Hepatic stellate cell (primary cell): Measurements from ENCODE around the gene CLNK.

Experiments used
- DNase-seq: peaks from one replicate; pipeline ENCODE4 v3.0.0; 2011; ENCODE audit warnings: low spot score

The CLNK gene, protein sequence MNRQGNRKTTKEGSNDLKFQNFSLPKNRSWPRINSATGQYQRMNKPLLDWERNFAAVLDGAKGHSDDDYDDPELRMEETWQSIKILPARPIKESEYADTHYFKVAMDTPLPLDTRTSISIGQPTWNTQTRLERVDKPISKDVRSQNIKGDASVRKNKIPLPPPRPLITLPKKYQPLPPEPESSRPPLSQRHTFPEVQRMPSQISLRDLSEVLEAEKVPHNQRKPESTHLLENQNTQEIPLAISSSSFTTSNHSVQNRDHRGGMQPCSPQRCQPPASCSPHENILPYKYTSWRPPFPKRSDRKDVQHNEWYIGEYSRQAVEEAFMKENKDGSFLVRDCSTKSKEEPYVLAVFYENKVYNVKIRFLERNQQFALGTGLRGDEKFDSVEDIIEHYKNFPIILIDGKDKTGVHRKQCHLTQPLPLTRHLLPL

DNA sequence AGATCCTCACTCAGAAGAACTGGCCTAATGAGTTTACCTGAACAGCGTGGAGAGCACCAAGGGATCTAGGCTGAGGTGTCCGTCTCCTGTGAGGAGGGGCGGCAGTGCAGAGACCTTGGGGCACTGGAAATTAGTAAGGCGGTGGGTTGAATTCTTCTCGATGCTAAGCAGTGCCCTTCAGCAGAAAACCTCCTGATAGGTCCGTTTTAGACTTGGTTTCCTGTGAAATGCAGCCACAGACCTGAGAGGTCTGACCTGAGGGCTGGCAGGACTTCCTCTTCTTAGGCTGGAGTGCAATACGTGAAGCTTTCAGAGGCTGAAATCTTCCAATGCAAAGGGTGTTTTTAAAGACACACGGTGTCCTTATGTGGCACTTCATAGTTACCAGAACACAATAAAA is at the start of gene CLNK:
Gene CLNK, minus strand, starts transcription at position 138 of the 400 bp plus-strand sequence. CDS start 16,899 bp downstream, outside the sequence.
- DNase-seq: no peak

DNA sequence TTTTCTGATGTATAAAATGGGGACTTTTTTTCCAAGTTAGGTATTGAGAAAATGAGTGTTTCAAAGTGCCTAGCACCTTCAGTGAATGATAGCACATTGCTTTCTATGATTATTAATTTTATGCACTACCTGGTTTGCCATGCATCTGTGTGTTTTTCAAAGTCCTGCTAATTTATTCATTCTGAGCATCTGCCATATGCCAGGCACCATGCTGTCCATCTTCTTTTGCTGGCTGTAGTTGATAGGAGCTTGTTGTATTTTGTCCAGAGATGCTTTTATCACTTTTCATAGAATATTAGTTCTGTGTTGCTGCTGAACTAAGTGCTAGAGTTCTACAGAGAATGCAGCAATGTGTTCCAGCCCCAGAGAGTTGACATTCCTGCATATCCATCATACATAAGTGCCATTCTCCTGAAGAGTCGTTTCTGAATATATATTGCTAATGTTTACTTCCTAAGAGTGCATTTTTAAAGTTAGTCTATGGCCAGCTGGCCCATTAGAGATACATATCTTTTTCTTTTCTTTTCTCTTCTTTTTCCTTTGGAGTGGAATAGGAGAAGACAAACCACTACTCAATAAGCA is 49.0 kb upstream of the CLNK start:
- no peak for DNase-seq

DNA sequence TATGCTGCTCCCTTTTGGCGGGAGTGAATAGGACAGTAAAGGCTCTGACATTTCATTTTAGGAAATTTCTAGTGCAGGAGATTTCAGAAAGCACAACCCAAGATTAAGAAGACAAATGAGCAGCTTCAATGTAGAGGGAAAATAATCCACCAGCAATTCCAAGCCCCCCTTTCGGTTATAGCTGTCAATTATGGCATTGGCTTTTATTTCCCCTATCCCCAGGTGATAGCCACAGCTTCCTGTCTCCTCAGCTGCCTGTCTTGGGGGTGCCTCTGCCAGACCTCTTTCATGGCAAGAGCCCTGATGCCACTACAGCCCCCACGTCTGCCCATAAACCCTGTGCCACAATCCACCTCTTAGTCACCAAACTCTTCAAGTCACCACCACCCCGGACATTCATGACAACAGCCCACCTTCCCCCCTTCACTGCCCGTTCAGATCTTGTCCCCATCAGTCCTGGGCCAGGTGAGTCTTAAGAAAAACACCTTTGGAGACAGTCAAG is 48.4 kb upstream of the CLNK start:
- DNase-seq: no peak

DNA sequence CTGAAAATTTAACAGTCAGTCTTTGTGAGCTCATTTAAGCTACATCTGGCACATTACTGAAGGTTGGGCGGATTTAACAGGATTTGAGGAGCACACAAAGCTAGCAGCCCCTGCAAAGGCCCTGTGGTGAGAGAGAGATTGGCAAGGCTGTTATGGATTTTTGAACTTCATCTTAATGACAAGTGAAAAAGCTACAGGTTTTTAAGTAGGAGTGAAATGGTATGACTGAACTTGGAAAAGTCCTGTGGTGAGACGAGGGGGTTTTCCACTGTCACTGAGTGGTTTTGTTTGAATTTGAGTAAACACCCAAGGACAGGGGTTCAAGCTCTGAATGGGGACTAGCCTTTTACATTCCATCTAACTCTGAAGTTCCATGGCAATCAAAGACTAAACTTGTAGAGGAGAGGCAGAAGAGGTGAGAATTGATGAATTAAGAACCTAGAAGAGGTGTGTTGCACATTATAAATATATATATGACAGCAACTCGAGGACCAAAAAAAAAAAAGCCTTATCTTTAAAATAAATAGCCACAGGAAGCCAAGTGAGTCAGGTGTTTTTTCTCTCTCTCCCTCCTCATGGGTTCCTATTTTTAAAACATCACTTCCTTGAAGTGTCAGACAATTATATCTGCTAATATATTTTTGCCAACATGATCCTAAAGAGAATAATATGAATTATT is 47.8 kb upstream of the CLNK start:
- no peak for DNase-seq

DNA sequence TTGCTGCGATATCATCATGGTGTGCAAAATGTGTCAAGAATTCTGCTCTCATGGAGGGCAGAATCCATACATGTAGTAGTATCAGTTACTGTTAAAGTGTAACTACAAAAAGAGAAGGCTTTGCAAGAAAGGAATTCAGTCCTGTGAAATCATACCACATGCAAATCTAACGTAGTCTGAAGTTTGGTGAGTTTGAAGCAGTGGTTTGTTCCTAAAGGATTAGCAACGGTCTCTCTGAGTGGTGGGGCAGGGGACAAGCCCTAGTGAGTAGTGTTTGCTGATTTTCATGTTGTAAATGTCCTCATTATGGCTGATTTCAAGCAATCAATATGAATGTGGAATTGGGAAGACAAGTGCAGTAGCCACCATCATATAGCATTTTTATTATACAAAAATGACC is 47.1 kb upstream of the CLNK start:
- DNase-seq: no peak

DNA sequence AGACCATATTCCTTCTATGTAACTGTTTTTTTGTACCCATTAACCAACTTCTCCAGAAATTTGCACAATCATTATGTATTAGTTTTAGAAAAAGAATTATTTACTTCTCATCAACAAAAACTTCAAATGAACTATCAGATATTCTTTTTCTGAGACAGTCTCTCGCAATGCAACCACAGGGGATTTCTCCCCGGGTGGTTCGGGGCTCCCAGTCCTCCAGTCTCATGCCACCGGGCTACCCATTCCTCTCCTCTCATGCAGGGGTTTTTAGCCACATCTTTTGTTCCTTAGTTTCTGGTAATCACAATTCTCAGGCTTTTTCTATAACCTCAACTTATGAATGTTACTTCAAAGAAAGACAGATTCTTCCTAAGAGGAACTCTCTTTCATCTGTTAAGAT is 46.6 kb upstream of the CLNK start:
- no peak for DNase-seq

DNA sequence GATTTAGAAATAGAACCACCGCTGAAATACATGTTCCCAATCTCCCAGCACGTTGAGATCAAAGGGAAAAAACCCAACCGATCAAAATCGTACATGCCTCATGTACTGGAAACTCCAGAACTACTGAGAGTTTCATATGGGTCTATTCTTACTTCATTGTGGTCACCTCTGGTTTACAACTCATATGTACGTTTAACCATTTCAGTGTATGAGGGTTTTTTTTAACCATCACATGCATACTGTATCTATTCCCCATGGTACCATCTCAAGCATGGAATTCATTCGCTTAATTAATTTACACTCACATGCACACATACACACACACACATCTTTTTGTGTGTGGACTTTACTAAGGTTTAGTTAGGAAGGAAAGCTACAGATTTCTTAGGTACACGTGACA is 46.0 kb upstream of the CLNK start:
- no peak for DNase-seq

DNA sequence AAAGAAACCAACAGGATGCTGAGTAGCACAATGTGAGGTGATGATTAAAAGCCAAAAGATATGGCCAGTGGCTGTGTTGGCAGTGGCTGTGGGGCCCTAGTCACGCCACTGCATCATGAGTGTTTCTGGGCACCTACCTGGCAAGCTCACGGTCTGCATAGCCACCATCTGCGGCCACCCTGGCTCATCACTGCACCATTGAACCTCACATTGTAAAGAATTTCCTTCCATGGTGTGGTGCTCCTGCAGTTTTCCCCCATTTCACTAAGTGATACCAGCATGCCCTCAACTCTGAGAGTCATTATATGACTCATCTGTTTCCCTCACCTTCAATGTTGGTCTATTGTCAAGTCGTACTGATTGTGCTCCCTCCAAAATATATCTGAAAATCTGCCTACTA is 45.5 kb upstream of the CLNK start:
- DNase-seq: no peak

DNA sequence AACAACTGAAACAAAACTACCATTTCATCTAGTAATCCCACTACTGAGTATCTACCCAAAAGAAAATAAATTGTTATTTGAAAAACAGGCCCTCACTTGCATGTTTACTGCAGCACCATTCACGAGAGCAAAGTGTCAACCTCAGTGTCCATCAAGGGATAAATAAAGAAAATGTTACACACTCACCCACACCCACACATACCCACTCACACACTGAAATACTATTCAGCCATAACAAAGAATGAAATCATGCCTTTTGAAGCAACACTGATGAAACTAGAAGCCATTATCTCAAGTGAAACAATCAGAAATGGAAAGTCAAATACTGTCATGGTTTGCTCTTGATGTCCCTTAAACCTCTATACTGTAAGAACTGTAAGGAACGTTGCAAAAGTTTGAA is 44.8 kb upstream of the CLNK start:
- no peak for DNase-seq

DNA sequence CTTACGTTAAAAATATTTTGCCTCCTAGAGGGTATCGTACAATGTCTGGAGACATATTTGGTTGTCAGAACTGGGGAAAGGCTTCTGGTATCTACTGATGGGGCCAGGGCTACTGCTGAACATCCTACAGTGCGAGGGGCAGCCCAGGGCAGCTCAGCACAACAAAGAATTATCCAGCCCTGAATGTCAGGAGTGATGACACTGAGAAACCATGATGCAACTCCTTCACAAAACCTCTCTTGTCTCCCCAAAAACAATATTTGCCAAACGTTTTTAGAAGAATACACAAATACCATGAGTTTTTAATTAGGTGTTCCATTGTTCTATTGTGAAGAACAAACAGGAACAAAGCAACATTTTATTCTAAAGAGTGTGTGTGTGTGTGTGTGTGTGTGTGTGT is 43.4 kb upstream of the CLNK start:
- DNase-seq: no peak

DNA sequence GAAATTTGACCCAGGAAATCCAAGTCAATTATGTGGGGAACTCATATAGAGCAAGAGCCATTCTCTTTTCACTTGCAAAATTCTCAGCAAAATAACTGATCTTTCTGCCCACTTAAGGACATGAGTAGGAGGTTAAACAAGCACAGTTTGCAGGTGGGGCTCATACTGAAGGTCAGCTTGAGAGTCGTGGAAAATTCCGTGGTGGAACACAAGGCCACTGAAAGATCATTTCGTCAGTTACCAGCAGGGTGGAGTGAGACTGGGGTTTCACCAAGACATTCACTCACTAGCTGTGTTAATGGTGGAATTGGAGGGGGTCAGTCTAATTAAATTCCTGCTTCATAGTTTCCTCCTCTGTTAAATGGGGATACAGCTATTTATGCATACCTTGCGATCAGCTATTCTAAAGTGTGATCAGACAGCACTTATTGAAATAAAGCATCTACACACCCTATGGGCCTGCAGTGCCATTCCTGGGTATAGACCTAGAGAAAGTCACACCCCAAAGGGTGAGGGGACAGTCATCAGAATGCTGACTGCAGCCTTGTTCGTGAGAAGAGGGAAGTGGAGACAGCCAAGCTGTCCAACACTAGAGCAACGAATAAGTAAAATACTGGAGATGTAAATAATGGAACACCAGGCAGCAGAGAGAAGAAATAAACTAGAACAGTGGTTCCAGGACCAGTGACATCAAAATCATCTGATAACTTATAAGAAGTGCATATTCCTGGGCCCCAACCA is 42.7 kb upstream of the CLNK start:
- DNase-seq: no peak

DNA sequence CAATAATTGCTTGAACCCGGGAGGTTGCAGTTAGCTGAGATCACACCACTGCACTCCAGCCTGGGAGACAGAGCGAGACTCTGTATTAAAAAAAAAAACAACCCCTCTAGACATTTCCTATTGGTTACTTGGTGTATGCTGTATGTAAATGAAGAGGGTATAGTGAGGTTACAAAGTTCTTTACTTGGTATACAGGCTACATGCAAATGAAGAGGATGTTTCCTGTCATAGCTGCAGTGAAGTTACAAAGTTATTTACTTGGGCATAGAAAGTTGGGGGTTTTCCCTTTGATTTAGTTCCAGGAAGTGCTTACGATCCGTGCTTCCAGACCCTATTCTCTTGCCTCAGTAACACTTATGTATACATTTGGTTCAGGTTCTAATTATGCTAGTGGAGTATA is 38.4 kb upstream of the CLNK start:
- DNase-seq: no peak

DNA sequence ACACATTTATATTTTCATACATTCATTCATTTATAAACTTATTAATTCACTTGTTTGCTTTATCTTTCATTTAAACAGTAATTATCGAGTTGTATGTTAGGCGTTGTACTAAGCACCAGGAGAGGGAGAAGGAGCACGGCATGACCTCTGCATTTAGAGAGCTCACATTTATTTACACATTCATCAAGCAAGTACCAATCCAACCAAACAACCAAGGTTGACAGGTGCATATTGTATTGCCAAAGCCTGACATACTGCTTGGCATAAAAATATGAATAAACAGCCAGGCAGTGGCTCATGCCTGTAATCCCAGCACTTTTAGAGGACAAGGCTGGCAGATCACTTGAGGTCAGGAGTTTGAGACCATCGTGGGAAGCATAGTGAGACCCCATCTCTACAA is 37.0 kb upstream of the CLNK start:
- no peak for DNase-seq

DNA sequence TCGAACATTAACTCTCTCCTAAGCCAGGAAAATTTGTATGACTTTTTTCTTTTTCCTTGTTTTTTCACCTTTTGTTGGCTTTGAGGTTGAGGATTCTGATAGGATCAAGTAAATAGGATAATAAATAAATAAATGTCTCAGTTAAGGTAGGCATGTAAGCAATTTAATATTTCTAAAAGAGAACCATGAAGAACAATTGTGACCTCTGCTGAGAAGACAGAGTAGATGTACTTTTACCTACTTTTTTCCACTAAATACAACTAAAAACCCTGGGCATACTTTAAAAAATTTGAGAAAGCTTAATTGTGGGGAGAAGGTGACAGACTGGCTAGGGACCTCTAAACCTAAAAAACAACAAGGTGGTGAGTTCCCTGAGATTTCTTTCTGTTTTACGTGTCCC is 31.6 kb upstream of the CLNK start:
- no peak for DNase-seq

DNA sequence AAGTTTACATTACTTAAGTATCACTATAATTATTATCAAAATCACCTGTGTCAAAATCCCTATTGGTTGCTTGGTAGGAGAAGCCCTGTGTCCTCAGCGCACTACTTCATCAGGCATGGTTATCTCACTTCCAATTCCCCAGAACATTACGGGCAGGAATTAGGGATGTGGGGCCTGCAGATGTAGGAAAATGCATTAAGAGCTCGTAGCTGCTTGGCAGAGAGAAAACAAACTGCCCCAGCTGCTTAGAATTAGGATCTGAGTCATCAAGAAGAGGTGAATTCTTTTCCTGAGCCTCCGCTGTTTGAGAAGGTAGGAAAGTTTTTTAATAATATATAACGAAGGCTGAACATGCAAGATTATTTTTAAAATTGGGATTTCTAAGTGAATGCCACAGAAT is 31.1 kb upstream of the CLNK start:
- no peak for DNase-seq

DNA sequence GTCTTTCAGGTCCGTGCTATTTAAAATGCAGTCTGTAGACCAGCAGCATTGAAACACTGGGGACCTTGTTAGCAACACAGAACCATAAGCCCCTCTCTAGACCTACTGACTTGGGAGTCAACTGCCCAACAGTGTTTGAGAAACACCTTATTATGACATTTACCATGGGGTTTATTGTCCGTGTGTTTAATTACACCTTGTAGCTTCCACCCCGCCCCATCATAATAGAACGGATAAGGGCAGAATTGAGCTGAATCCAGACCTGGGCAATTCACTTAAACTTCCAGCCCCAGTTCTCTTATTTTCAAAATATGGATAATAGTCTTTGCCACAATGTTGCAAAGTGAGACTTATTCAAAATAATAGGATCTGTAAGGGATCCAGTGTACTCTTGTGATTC is 30.6 kb upstream of the CLNK start:
- DNase-seq: no peak

DNA sequence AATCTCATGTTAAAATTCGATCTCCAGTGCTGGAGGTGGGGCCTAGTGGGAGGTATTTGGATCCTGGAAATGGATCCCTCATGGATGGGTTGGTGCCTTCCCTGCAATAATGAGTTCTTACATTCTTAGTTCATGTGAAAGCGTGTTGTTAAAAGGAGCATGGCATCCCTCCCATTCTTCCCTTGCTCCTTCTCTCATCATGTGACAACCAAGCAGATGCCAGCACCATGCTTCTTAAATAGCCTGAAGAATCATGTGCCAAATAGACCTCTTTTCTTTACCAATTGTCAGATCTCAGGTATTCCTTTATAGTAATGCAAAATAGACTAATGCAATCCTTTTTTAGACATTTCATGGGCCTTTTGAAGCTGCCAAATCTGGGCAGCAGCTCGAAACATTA is 29.0 kb upstream of the CLNK start:
- DNase-seq: no peak

DNA sequence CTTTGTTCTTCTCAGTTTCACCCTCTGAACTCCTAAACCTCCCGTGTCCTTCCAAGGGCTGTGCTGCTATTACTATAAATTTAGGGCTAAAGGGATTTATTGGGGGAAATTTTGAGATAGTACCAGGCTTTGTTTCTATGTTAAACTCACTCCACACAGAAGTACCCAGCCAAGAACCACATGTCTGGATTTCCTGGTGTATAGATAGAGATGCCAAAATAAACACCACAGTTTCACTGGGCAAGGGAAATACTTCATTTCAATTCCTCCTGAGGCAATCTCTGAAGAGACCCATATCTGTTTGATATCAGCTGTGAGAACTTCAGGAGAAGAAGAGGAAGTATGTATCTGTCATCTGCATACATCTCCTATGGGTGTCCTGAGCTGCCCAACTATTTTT is 21.7 kb upstream of the CLNK start:
- no peak for DNase-seq

DNA sequence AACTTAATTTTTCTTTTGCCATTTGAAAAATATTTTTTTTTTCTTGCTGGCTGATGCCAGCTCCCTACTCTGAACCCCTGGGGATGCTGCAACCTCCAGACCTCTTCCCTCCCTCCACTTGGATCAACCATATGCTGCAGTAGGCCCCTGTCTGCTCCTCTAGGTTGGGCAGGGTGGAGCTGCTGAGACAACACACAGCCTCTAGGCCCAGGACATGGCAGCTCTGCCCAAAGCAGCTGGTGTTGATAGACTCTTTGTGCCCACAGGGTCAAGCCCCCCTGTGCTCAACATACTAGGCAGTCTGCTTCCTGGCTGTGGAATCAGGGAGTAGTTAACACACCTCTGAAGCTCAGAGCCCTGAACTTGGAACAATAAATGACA is 19.9 kb upstream of the CLNK start:
- DNase-seq: no peak

DNA sequence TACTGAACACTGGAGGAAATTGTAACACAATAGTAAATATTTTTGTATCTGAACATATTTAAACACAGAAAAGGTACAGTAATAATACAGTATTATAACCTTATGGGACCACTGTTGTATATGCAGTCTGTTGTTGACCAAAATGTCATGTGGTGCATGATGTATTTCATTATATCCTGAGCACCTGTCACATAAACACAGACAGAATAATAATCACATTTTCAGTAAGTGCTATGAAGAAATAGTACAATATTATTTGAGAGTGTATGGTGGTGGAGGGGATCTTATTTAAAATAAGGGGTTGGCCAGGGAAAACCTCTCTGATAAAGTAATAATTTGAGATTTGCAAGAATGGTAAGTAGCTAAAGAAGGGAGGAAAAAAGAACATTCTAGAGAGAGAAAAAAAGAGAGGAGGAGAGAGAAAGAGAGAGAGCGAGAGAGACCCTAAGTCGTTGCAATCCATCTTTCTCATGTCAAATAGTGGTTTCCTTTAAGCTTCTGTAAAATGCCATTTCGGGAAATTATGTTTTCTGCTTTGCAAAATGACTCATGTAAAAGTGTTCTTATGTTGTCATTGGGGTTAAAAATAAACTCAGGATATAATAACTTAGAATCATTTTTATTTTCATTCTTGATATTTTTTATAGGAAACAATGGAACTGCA is 19.3 kb upstream of the CLNK start:
- no peak for DNase-seq

DNA sequence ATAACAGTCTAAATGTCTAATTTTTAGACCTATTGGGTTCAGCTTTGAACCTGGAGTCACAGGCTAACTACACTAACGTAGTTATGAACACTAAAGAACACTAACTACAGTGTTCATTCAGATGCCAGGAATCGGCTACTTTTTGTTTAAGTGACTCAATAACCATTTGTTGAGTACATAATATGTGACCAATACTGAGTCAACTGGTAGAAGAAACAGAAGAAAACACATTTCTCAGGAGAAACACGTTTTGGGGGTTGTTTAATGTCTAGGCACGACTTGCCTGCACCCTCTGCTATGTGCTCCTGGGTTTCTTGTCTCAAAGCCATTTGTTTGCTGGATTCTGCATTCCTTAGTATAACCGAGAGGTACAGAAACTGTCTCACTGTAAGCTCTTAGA is 18.6 kb upstream of the CLNK start:
- no peak for DNase-seq
